OCI-LY3 (cell line): ENCODE results near the gene RBPJL.

Source experiments
- EZH2phosphoT487 ChIP-seq: fragments of 200-600 bp; shearing (Covaris generic); IDR thresholded peaks from 2 replicates; pipeline ENCODE4 v1.6.1; 2018; ENCODE audit warnings: antibody characterized with exemption, mixed run types, low read depth
- TF ChIP-seq, protein P1 (sequence below): fragments of 200-600, 300-600 bp; sonication (generic); IDR thresholded peaks from 2 replicates; pipeline ENCODE4 v1.5.1; 2014; ENCODE audit warnings: antibody characterized with exemption, low read length, low read depth

DNA sequence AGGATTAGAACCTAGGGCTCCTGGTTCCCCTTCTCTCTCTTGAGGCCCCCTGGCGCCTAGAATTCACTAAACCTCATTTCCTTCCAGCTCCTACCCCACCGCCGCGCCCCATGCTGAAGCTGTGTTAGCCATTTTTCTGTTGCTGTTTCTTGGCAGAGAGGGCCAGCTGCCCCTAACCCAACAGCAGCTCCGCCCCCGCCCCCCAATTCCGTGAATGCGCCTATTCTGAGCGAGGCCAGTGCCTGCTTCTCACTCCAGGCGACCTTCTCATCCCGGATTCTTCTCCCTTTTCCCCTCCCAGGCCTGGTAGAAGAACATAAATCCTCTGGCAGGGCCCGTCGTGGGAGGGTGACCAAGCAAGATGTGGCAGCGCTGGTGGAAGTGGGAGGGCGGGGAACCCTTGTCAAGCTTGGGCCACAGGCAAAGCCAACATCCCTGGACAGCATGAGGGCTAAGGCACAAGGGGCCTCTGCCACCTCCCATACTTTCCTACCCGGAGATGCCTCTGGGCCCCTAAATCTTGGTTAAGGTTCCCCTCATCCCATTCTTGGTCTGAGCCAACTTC, 518 bp downstream of the RBPJL start:
- TF ChIP-seq, protein P1, sequence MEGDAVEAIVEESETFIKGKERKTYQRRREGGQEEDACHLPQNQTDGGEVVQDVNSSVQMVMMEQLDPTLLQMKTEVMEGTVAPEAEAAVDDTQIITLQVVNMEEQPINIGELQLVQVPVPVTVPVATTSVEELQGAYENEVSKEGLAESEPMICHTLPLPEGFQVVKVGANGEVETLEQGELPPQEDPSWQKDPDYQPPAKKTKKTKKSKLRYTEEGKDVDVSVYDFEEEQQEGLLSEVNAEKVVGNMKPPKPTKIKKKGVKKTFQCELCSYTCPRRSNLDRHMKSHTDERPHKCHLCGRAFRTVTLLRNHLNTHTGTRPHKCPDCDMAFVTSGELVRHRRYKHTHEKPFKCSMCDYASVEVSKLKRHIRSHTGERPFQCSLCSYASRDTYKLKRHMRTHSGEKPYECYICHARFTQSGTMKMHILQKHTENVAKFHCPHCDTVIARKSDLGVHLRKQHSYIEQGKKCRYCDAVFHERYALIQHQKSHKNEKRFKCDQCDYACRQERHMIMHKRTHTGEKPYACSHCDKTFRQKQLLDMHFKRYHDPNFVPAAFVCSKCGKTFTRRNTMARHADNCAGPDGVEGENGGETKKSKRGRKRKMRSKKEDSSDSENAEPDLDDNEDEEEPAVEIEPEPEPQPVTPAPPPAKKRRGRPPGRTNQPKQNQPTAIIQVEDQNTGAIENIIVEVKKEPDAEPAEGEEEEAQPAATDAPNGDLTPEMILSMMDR, result no peak
- no peak for TF ChIP-seq EZH2phosphoT487
